Body of pancreas (tissue), 4 donors: ENCODE measurements around the gene TSHZ3. TPM values are rescaled to one million over a fixed set of nuclear protein-coding genes. Genes with fewer than 3 reads are reported as not detected.

Experiments
- ATAC-seq: fragments of 150-250 bp; one replicate; pipeline ENCODE4 v1.9.1; 2016
- DNase-seq, 4 donors: peaks; one replicate each; pipeline ENCODE4 v3.0.0-alpha.2; 2019
- H3K27ac ChIP-seq, 4 donors: fragments of 200-600 bp; sonication (generic); 1 replicate in 3 of 4; 2 replicates in 1 of 4; pipeline versions ENCODE4 v1.5.1 to v1.6.1; 2016 to 2019; ENCODE audit warnings: mild to moderate bottlenecking in 1 of 4, mixed read lengths in 1 of 4, moderate library complexity in 1 of 4
- H3K27me3 ChIP-seq, 2 donors: fragments of 200-600 bp; sonication (generic); one replicate each; pipeline ENCODE4 v1.6.0; 2016; ENCODE audit warnings: mild to moderate bottlenecking in 1 of 2
- H3K36me3 ChIP-seq, 2 donors: fragments of 200-600 bp; sonication (generic); replicated peaks in 1 of 2; 2 replicates each; pipeline ENCODE4 v1.5.1; 2016; ENCODE audit warnings: low read depth in 2 of 2; ENCODE audit not compliant: insufficient read depth in 1 of 2
- H3K4me1 ChIP-seq: fragments of 200-600 bp; sonication (generic); one replicate; pipeline ENCODE4 v1.6.0; 2016
- H3K4me3 ChIP-seq, 2 donors: fragments of 200-600 bp; sonication (generic); 1 replicate in 1 of 2; 2 replicates in 1 of 2; pipeline ENCODE4 v1.5.1; 2016 to 2019
- H3K9me3 ChIP-seq, 3 donors: fragments of 200-600 bp; sonication (generic); 1 replicate in 2 of 3; 2 replicates in 1 of 3; pipeline ENCODE4 v1.5.1; 2016
- CTCF ChIP-seq, 7 experiments: fragments of 450-650 bp in 4 of 7; fragments of 200-600 bp in 3 of 7; sonication (generic) in 3 of 7; IDR thresholded peaks; one replicate each; pipeline ENCODE4 v1.5.1; 2016 to 2019; ENCODE audit warnings: antibody characterized with exemption in 7 of 7
- POLR2A ChIP-seq, 3 donors: fragments of 450-650 bp; IDR thresholded peaks; one replicate each; pipeline ENCODE4 v1.6.1; 2016; ENCODE audit warnings: antibody characterized with exemption in 3 of 3, mild to moderate bottlenecking in 2 of 3
- WGBS, 2 donors: methylation state at CpG; one replicate each; pipeline ENCODE4 v1.1.5; 2017; 5-methylcytosine and 5-hydroxymethylcytosine counted together
- intact Hi-C: fragments of 100-400 bp; cut with DNase I; formaldehyde crosslinking; loops from one replicate; pipeline ENCODE4 v1.15.1; 2023
- total RNA-seq, 2 donors: library from RNA; depleted of rRNA; stranded (reverse); fragments of >200 nt; gene quantifications; one replicate each; pipeline ENCODE4 v1.1.0, GENCODE V29; 2016

Gene TSHZ3
- total RNA-seq, 2 donors from 2014 or later: 1.3 to 3.0 TPM

GRCh38 chr19:31284621-31285020 lies 64.6 kb downstream of the TSHZ3 start:
- TF ChIP-seq POLR2A (IDR thresholded peaks at IDR 0.05): no peak
- TF ChIP-seq CTCF (IDR thresholded peaks at IDR 0.05): no peak
- intact Hi-C loops: no loop called here
- Histone ChIP-seq H3K4me1 (no peaks in the 10 kb centered on the region), H3K4me3 (no peak overlapping the region), H3K27ac (no peak overlapping the region), H3K27me3 (no peaks in the 10 kb centered on the region), H3K36me3 (no peaks in the 10 kb centered on the region), H3K9me3 (no peaks in the 10 kb centered on the region)
- DNase-seq (no peak), ATAC-seq (no peak)
- WGBS, 2 donors: 88 to 92% methylated on average over 7 of the region's 7 CpGs

GRCh38 chr19:31283701-31284100 lies 65.5 kb downstream of the TSHZ3 start:
- no peak overlapping the region for H3K4me3 ChIP-seq
- H3K9me3 ChIP-seq: no peaks in the 10 kb centered on the region
- no peak for TF ChIP-seq POLR2A (IDR thresholded peaks at IDR 0.05)
- TF ChIP-seq CTCF (IDR thresholded peaks at IDR 0.05): no peak
- ATAC-seq: no peak
- intact Hi-C loops: no loop called here
- H3K36me3 ChIP-seq: no peaks in the 10 kb centered on the region
- 76 to 87% methylated on average over 8 of the region's 8 CpGs for WGBS, 2 donors
- no peak overlapping the region for H3K27ac ChIP-seq
- no peaks in the 10 kb centered on the region for H3K4me1 ChIP-seq
- H3K27me3 ChIP-seq: no peaks in the 10 kb centered on the region
- no peak for DNase-seq

GRCh38 chr19:31282346-31282745 lies 66.9 kb downstream of the TSHZ3 start:
- no peaks in the 10 kb centered on the region for H3K4me1 ChIP-seq
- TF ChIP-seq POLR2A (IDR thresholded peaks at IDR 0.05) (no peak), CTCF (IDR thresholded peaks at IDR 0.05) (no peak)
- intact Hi-C loops: no loop called here
- DNase-seq: no peak
- H3K27me3 ChIP-seq: no peaks in the 10 kb centered on the region
- H3K27ac ChIP-seq: no peak overlapping the region
- no peak overlapping the region for H3K4me3 ChIP-seq
- H3K9me3 ChIP-seq: no peaks in the 10 kb centered on the region
- WGBS, 2 donors: 63 to 68% methylated on average over 3 to 4 of the region's 4 CpGs
- no peaks in the 10 kb centered on the region for H3K36me3 ChIP-seq
- ATAC-seq: no peak

GRCh38 chr19:31280287-31281006 lies 68.8 kb downstream of the TSHZ3 start:
- no peak for DNase-seq
- Histone ChIP-seq H3K9me3 (no peaks in the 10 kb centered on the region), H3K27ac (no peak overlapping the region), H3K27me3 (no peaks in the 10 kb centered on the region), H3K4me1 (no peaks in the 10 kb centered on the region), H3K4me3 (no peak overlapping the region), H3K36me3 (no peaks in the 10 kb centered on the region)
- TF ChIP-seq POLR2A (IDR thresholded peaks at IDR 0.05): no peak
- TF ChIP-seq CTCF (IDR thresholded peaks at IDR 0.05): no peak
- intact Hi-C loops: no loop called here
- ATAC-seq: no peak
- 65 to 68% methylated on average over 11 of the region's 11 CpGs for WGBS, 2 donors

- no peak for TF ChIP-seq POLR2A (IDR thresholded peaks at IDR 0.05)
- TF ChIP-seq CTCF (IDR thresholded peaks at IDR 0.05): no peak
- Histone ChIP-seq H3K27ac (no peak overlapping the region), H3K9me3 (no peaks in the 10 kb centered on the region), H3K27me3 (no peaks in the 10 kb centered on the region), H3K36me3 (no peaks in the 10 kb centered on the region), H3K4me1 (no peaks in the 10 kb centered on the region), H3K4me3 (no peak overlapping the region)
- WGBS, 2 donors: 91 to 92% methylated on average over 16 of the region's 16 CpGs
- DNase-seq: no peak
- no peak for ATAC-seq
- intact Hi-C loops: no loop called here
Observed at GRCh38 chr19:31279436-31279765, 69.8 kb downstream of the TSHZ3 start.
